Myocyte (in vitro differentiated cells): Measurements from ENCODE around the gene CPS1. TPM values are rescaled to one million over a fixed set of nuclear protein-coding genes. Genes with fewer than 3 reads are reported as not detected.
A peak's percentile ranks its signal among the peaks of the same experiment; 100 is the strongest.

ENCODE experiments used
- DNase-seq: peaks from one replicate; pipeline ENCODE4 v3.0.0-alpha.2; 2012; ENCODE audit warnings: low read depth
- total RNA-seq: library from RNA; depleted of rRNA; stranded (reverse); fragments of >200 nt; gene quantifications from 2 replicates; pipeline ENCODE4 v1.2.3, GENCODE V29; 2014

Gene CPS1
- total RNA-seq, 1 donor from 2014 or later = 27.5 TPM

- no peak for DNase-seq
Observed at GRCh38 chr2:210546424-210547208, 9.8 kb upstream of the CPS1 start.

GRCh38 chr2:210548031-210548430, 8.4 kb upstream of the CPS1 start:
- no peak for DNase-seq

- no peak for DNase-seq
Observed at GRCh38 chr2:210548878-210549384, 7.5 kb upstream of the CPS1 start.

GRCh38 chr2:210551001-210551400, 5.4 kb upstream of the CPS1 start:
- no peak for DNase-seq

- peak; percentile 33 for DNase-seq
Observed at GRCh38 chr2:210553373-210553772, 3.0 kb upstream of the CPS1 start.

GRCh38 chr2:210555555-210555954, 844 bp upstream of the CPS1 start:
- no peak for DNase-seq

GRCh38 chr2:210557721-210558120, 1.3 kb downstream of the CPS1 start:
- no peak for DNase-seq

GRCh38 chr2:210558708-210559107, 2.3 kb downstream of the CPS1 start:
- DNase-seq = peak; percentile 21

GRCh38 chr2:210559182-210559581, 2.8 kb downstream of the CPS1 start:
- no peak for DNase-seq

- DNase-seq = no peak
Observed at GRCh38 chr2:210561475-210561874, 5.1 kb downstream of the CPS1 start.

GRCh38 chr2:210562091-210562490, 5.7 kb downstream of the CPS1 start:
- no peak for DNase-seq

- no peak for DNase-seq
Observed at GRCh38 chr2:210562502-210563080, 6.2 kb downstream of the CPS1 start.

GRCh38 chr2:210567279-210567678, 10.9 kb downstream of the CPS1 start:
- DNase-seq = no peak

- no peak for DNase-seq
Observed at GRCh38 chr2:210568108-210568507, 11.7 kb downstream of the CPS1 start.

GRCh38 chr2:210577263-210578071, 21.1 kb downstream of the CPS1 start:
- peak; percentile 39 for DNase-seq

- peak; percentile 65 for DNase-seq
Observed at GRCh38 chr2:210584834-210585233, 28.4 kb downstream of the CPS1 start.

- DNase-seq = no peak
Observed at GRCh38 chr2:210586381-210586780, 30.0 kb downstream of the CPS1 start.

GRCh38 chr2:210591663-210592062, 35.3 kb downstream of the CPS1 start:
- no peak for DNase-seq

GRCh38 chr2:210592726-210593125, 36.3 kb downstream of the CPS1 start:
- DNase-seq = no peak

- DNase-seq = peak; percentile 19
Observed at GRCh38 chr2:210593166-210593565, 36.8 kb downstream of the CPS1 start.

- no peak for DNase-seq
Observed at GRCh38 chr2:210598219-210598618, 41.8 kb downstream of the CPS1 start.

GRCh38 chr2:210599476-210599875, 43.1 kb downstream of the CPS1 start:
- DNase-seq = no peak
